HG03139 (cell line): ENCODE results near the gene TBC1D8.

Source experiments
- ATAC-seq: cut with Tn5 transposase; IDR thresholded peaks from one replicate; pipeline ENCODE4 v1.9.1; 2021; ENCODE audit not compliant: unreplicated experiment

The TBC1D8 gene

GRCh38 chr2:101139495-101139894, 11.7 kb downstream of the TBC1D8 start:
- ATAC-seq, result no peak

- no peak for ATAC-seq
Observed at GRCh38 chr2:101135412-101136296, 15.5 kb downstream of the TBC1D8 start.

- ATAC-seq, result no peak
Observed at GRCh38 chr2:101133492-101134100, 17.6 kb downstream of the TBC1D8 start.

DNA sequence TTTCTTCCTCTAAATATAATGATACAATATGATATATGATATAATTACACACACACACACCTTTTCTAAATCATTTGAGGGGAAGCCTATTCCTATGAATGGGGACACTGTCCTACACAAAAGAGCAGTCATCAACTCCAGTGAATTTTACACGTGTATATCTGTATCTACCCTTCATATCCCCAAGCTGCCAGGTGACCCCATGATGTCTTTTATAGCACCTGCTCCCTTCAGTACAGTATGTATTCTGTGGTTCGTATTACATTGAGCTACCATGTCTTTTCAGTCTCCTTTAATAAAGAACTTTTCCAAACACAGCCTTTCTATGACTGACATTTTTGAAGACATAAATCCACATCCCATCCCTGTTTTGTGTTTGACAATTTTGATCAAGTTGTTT, 19.0 kb downstream of the TBC1D8 start:
- ATAC-seq, result no peak

GRCh38 chr2:101130081-101130480, 21.1 kb downstream of the TBC1D8 start:
- ATAC-seq, result no peak

DNA sequence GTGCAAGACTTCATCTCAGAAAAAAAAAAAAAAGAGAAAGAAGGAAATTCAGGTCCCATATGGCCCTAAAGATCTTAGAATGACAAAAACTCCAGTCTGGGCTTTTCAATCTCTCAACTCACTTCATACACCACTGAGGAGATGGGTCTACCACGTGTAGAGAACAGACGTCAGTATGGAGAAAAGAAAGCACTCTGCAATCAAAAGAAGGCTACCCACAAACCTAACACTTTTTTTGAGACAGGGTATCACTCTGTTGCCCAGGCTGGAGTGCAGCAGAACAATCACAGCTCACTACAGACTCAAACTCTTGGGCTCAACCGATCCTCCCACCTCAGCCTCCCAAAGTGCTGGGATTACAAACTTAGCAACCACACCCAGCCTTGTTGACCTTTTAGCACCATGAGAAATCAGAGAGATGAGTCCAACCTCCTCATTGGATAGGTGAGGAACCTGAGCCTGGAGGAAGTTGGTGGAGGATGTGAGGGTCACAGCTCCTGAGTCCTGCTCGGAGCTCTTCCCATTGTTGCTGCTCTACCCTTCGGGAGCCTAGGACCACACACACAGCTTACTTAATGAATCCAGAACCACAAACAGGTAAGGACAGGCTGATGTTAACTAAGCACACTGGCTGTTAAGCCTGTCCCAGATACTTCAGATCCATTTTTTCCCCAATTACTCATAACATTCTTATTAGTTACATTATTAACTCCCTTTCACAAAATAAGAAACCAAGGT, 23.7 kb downstream of the TBC1D8 start:
- no peak for ATAC-seq

- no peak for ATAC-seq
Observed at GRCh38 chr2:101125808-101126207, 25.4 kb downstream of the TBC1D8 start.

- no peak for ATAC-seq
Observed at GRCh38 chr2:101125374-101125773, 25.8 kb downstream of the TBC1D8 start.

DNA sequence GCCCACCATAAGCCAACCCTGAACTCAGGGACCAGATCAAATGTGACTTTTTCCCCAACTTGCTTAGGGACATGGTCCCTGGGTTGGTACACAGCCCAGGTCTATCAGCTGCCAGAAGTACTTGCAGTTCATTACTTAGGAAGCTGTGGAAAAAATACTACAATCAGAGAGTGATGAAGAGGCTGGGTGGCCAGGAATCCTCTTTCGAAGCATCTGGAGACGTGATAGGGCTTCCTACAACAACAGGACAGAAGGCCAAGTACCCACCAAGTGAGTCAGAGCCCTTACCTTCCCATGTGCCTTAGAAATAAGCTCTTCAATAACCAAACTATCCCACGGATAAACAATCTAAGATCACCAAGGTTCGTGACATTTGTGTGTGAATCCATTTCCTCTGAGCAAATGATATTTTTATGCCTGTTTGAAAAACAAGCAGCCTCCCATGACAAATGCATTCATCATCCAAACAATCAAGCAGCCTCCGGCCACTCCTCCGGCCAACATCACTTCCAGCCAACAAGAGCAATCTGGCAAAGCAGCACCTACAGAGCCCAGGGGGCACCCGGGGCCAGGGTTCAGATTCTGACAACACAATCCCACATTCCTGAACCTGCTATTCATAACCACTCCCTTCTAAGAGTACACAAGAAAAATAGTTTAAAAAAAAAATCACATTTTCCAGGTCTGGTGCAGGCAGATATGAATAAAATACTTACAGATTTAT, 26.4 kb downstream of the TBC1D8 start:
- ATAC-seq, result no peak

- ATAC-seq, result no peak
Observed at GRCh38 chr2:101123795-101124471, 27.2 kb downstream of the TBC1D8 start.

DNA sequence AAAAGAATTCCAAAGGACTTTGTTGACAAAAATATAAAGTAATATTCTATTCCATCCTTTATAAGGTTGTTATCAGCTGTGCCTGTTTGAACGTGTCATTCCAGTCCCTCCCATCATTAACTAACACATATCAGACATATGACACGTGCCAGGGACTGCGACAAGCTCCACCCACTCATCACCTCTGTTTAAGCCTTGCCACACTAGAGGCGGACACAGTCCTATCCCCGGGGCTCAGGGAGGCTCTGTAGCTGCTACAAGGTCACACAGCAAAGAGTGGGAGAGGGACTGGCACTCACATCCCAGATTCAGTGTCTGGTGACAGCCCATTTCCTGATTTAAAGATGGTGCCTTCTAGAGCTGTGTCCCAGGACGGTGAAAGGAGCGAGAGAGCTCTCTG, 30.0 kb downstream of the TBC1D8 start:
- no peak for ATAC-seq

DNA sequence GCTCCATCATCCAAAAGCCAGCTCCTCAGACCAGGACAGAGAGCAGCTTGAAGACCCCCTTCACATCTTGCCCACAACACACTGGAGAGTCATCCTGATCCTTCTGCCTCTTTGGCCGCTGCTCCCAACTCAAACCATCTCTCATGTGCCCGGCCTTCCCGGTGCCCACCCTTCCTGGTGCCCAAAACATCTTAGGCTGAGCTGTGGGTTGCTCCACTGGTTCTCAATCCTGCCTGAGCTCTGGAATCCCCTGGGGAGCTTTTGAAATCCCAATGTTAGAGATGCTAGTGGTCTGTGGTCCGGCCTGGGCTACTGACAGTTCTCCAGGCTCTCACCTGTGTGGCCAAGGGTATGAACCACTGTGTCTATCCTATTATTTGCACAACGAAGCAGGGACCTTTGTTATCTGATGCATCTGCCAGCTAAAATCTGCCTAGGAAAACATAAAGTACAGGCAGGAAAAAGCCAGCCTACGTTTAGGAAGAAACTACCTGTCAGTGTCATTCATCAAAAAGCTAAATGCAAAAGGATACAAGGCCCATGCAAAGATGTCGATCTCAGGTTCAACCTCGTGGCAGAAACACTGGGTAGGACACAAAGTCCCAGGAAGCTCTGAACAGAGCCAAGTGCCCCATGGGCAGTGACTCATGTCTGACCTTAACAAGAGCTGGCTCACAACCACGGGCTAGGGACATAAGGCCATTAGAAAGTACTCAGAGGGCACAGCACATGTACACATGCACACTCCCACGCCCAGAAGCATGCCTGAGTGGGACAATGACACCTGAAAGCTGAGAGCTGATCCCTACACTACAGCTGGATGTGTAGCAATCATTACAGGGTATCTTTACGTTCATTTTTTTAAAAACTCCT, 30.8 kb downstream of the TBC1D8 start:
- ATAC-seq, result no peak

DNA sequence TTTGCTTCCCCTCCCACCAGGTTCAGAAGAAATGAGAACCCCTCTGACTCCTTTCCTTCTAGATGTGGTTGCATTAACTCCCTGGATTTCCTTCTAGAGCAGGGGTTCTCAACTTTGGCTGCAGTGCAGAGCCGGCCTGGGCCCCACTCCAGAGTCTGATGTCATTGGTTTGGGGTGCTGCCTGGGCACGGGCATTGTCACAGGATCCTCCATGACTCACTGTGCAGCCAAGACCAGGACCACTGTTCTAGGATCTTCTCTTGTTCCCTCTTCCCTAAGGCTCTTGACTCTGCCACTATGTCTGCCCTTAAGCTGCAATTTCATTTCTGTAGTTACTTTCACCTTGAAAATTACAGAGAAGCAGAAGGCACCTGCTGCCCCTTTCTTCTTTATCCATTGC, 31.8 kb downstream of the TBC1D8 start:
- ATAC-seq, result no peak

DNA sequence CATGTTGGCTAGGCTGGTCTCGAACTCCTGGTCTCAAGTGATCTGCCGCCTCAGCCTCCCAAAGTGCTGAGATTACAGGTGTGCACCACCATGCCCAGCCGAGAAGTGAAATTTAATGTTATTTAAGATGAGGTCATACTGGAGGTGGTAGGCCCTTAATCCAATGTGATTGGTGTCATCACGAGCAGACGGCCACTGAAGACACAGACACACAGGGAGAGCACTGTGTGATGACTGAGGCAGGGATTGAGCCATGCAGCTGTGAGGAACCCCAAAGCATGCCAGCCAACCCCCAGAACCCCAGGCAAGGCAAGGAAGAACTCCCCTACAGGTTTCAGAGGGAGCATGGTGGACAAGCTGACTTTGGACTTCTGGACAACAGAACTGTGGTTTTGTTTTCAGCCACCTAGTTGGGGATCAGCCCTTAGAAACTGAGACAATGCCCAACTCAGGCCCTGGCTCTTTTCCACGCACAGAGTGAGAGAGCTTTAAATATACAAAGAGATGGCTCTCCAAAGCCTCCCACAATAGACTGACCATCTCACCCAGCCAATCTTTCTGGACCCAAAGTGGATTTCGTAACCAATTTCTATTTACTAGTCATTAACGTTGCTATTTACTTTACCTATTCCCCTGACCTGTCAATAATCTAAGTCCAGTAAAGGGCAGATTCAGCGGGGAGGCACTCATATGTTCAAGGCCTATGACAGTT, 34.2 kb downstream of the TBC1D8 start:
- ATAC-seq, result no peak

GRCh38 chr2:101116348-101116747, 34.8 kb downstream of the TBC1D8 start:
- ATAC-seq, result no peak

DNA sequence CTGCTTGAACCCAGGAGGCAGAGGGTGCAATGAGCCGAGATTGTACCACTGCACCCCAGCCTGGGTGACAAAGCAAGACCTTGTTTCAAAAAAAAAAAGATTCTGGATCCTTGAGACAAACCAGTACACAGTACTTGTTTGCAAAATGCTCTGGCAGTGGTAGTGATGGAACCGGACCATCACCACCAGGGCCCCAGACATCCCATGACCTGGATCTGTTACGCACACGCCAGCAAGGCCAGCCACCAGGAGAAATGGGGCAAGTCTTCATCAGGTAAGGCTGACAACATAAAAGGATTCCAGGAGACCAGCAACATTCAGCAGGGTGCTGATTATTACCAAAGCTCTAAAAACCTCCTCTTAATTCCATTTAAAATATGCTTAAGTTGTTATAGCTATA, 35.5 kb downstream of the TBC1D8 start:
- ATAC-seq, result no peak

- no peak for ATAC-seq
Observed at GRCh38 chr2:101114815-101115214, 36.4 kb downstream of the TBC1D8 start.

- ATAC-seq, result no peak
Observed at GRCh38 chr2:101114268-101114783, 36.9 kb downstream of the TBC1D8 start.
